B cell (primary cell): ENCODE measurements around the gene TP53AIP1. TPM values are rescaled to one million over a fixed set of nuclear protein-coding genes. Genes with fewer than 3 reads are reported as not detected.

Source experiments
- ATAC-seq: fragments of 200-7000 bp; cut with Tn5 transposase; one replicate; pipeline ENCODE4 v1.10.0; 2021; ENCODE audit warnings: low read depth, mild to moderate bottlenecking, moderate number of reproducible peaks, moderate library complexity
- CTCF ChIA-PET: fragments of 350-600 bp; sonication (Branson Sonifier 250); formaldehyde crosslinking; loops from one replicate; lab custom pipeline; 2021; ENCODE audit warnings: antibody characterized with exemption, inconsistent platforms; lab: Charles Lee
- POLR2A ChIA-PET: fragments of 350-600 bp; sonication (Branson Sonifier 250); formaldehyde crosslinking; loops from one replicate; lab custom pipeline; 2021; ENCODE audit warnings: antibody characterized with exemption; lab: Charles Lee
- DNase-seq: peaks from one replicate; pipeline ENCODE4 v3.0.0; 2013
- H2AFZ ChIP-seq: 2 replicates; pipeline ENCODE4 v1.6.1; 2012; ENCODE audit warnings: mild to moderate bottlenecking, low read depth, low read length; ENCODE audit not compliant: insufficient read depth, poor library complexity, severe bottlenecking
- H3K27ac ChIP-seq, 2 donors: 1 replicate in 1 of 2; 2 replicates in 1 of 2; pipeline ENCODE4 v1.5.1; 2012 to 2013; ENCODE audit warnings: low read length in 2 of 2, mild to moderate bottlenecking in 2 of 2, moderate library complexity in 1 of 2
- H3K27me3 ChIP-seq, 4 experiments: fragments of 200-600 bp in 1 of 4; sonication (generic) in 1 of 4; replicated peaks in 1 of 4; 1 replicate in 2 of 4; 2 replicates in 2 of 4; pipeline versions ENCODE4 v1.6.1 to v1.7.0; 2013 to 2016; ENCODE audit warnings: low read length in 3 of 4, mild to moderate bottlenecking in 2 of 4, mixed read lengths in 1 of 4, moderate library complexity in 1 of 4; ENCODE audit not compliant: insufficient read depth in 4 of 4, control insufficient read depth in 3 of 4; ENCODE audit errors: control extremely low read depth in 1 of 4
- H3K36me3 ChIP-seq, 2 experiments: replicated peaks in 1 of 2; 1 replicate in 1 of 2; 2 replicates in 1 of 2; pipeline versions ENCODE4 v1.6.1 to v1.7.1; 2013; ENCODE audit warnings: low read length in 1 of 2; ENCODE audit not compliant: insufficient read depth in 2 of 2, control insufficient read depth in 1 of 2; ENCODE audit errors: control extremely low read depth in 1 of 2, extremely low read depth in 1 of 2
- H3K4me1 ChIP-seq, 2 donors: fragments of 200-600 bp in 1 of 2; sonication (generic) in 1 of 2; 1 replicate in 1 of 2; 2 replicates in 1 of 2; pipeline versions ENCODE4 v1.5.1 to v1.6.1; 2013 to 2017; ENCODE audit warnings: low read length in 2 of 2; ENCODE audit not compliant: control insufficient read depth in 2 of 2, insufficient read depth in 2 of 2
- H3K4me2 ChIP-seq: replicated peaks from 2 replicates; pipeline ENCODE3; 2012; ENCODE audit warnings: mild to moderate bottlenecking, low read depth, low read length; ENCODE audit not compliant: poor library complexity, severe bottlenecking
- H3K4me3 ChIP-seq, 5 experiments: fragments of 200-600 bp in 1 of 5; sonication (generic) in 1 of 5; 1 replicate in 3 of 5; 2 replicates in 2 of 5; pipeline versions ENCODE4 v1.5.1 to v1.7.0; 2011 to 2016; ENCODE audit warnings: low read length in 4 of 5, mild to moderate bottlenecking in 4 of 5, low read depth in 2 of 5, control low read depth in 1 of 5, moderate library complexity in 1 of 5; ENCODE audit not compliant: insufficient read depth in 1 of 5; ENCODE audit errors: control extremely low read depth in 1 of 5, extremely low read depth in 1 of 5
- H3K79me2 ChIP-seq: fragments of 200-600 bp; sonication (generic); one replicate; pipeline ENCODE4 v1.6.0; 2016; ENCODE audit warnings: low read length; ENCODE audit not compliant: control insufficient read depth, insufficient read depth
- H3K9ac ChIP-seq: fragments of 200-600 bp; sonication (generic); 2 replicates; pipeline ENCODE4 v1.6.1; 2017; ENCODE audit warnings: mild to moderate bottlenecking, low read length, moderate library complexity
- H3K9me3 ChIP-seq, 3 donors: one replicate each; pipeline versions ENCODE4 v1.6.1 to v1.7.1; 2013; ENCODE audit warnings: low read length in 2 of 3; ENCODE audit not compliant: control insufficient read depth in 2 of 3, insufficient read depth in 1 of 3; ENCODE audit errors: control extremely low read depth in 1 of 3
- H4K20me1 ChIP-seq: 2 replicates; pipeline ENCODE4 v1.6.0; 2012; ENCODE audit warnings: mild to moderate bottlenecking, low read length; ENCODE audit not compliant: insufficient read depth, control insufficient read depth, poor library complexity, severe bottlenecking
- H3K27ac Mint-ChIP-seq: one replicate; pipeline ENCODE4 v1.8.0; 2021; ENCODE audit warnings: mixed read lengths
- H3K27me3 Mint-ChIP-seq: one replicate; pipeline ENCODE4 v1.8.0; 2021; ENCODE audit warnings: mixed read lengths
- H3K4me1 Mint-ChIP-seq: one replicate; pipeline ENCODE4 v1.8.0; 2021; ENCODE audit warnings: mixed read lengths
- H3K4me3 Mint-ChIP-seq: one replicate; pipeline ENCODE4 v1.8.0; 2021; ENCODE audit warnings: mixed read lengths
- H3K9me3 Mint-ChIP-seq: one replicate; pipeline ENCODE4 v1.8.0; 2022; ENCODE audit warnings: mixed read lengths; ENCODE audit not compliant: insufficient read depth
- CTCF ChIP-seq: fragments of 200-600 bp; IDR thresholded peaks from one replicate; pipeline ENCODE4 v1.8.0; 2022; ENCODE audit warnings: antibody characterized with exemption, mild to moderate bottlenecking
- EZH2 ChIP-seq: IDR thresholded peaks from 2 replicates; pipeline ENCODE4 v1.6.1; 2012; ENCODE audit warnings: borderline replicate concordance, low read depth, mild to moderate bottlenecking, moderate library complexity, low read length; ENCODE audit not compliant: insufficient read depth, poor library complexity, severe bottlenecking
- WGBS: methylation state at CpG from one replicate; pipeline ENCODE4 v1.1.5; 2013; ENCODE audit warnings: missing lambda C conversion rate; ENCODE audit not compliant: insufficient coverage; 5-methylcytosine and 5-hydroxymethylcytosine counted together
- intact Hi-C: fragments of 100-400 bp; cut with micrococcal nuclease; formaldehyde crosslinking; loops from one replicate; pipeline ENCODE4 v1.10.0; 2022
- polyA plus RNA-seq: library from polyadenylated mRNA; depleted of rRNA; stranded (reverse); fragments of >200 nt; gene quantifications from 2 replicates; pipeline ENCODE4 v1.2.3, GENCODE V29; 2012
- total RNA-seq, 2 donors: library from RNA; stranded (reverse); fragments of 120-200 nt in 1 of 2; gene quantifications; 1 replicate in 1 of 2; 2 replicates in 1 of 2; pipeline versions ENCODE4 v1.2.3 to v1.2.4, GENCODE V29; 2013 to 2022

Gene TP53AIP1
- total and polyA plus RNA-seq, 2 donors (not counting 1 experiment from before 2014, with no cell fraction given): 0.04 to 0.12 TPM

- WGBS: 93% methylated on average over 11 of the region's 13 CpGs
These were observed 28.0 kb upstream of the TP53AIP1 start for GRCh38 chr11:128970598-128971190.

More at GRCh38 chr11:128970598-128971190, 28.0 kb upstream of the TP53AIP1 start:
- Mint-ChIP-seq H3K27me3 (peaks cover 6% of the 10 kb centered on the region), H3K4me3 (no peak overlapping the region), H3K27ac (no peak overlapping the region), H3K9me3 (no peaks in the 10 kb centered on the region), H3K4me1 (peaks cover under 1% of the 10 kb centered on the region)
- TF ChIP-seq EZH2: no peak
- TF ChIP-seq CTCF: no peak
- DNase-seq (no peak), ATAC-seq (no peak)
- Histone ChIP-seq H3K36me3 (peaks cover 6 to 12% of the 10 kb centered on the region in 2 experiments), H3K4me2 (no peak overlapping the region), H3K9ac (no peak overlapping the region), H3K9me3 (no peaks in the 10 kb centered on the region), H2AFZ (no peak overlapping the region), H3K27me3 (no peaks in the 10 kb centered on the region), H4K20me1 (no peaks in the 10 kb centered on the region), H3K4me3 (no peak overlapping the region), H3K79me2 (no peaks in the 10 kb centered on the region), H3K4me1 (peaks cover 2% of the 10 kb centered on the region in 2 donors), H3K27ac (no peak overlapping the region)
- intact Hi-C loops: no loop called here
- CTCF ChIA-PET: interaction anchor here (1.1 kb wide), 1 partner anchor 13 kb away, joined by 5 read pairs; no protein-coding TSS in a partner anchor
- POLR2A ChIA-PET: no interaction called here
